Measurements from ENCODE around the gene PTH1R. TPM values are rescaled to one million over a fixed set of nuclear protein-coding genes. Genes with fewer than 3 reads are reported as not detected.

Gene PTH1R
- total RNA-seq, 2 donors from 2014 or later = 5.6 to 8.9 TPM

GRCh38 chr3:46921871-46922271, 44.4 kb downstream of the PTH1R start:
- Histone ChIP-seq H3K4me1 (ENCODE audit: control insufficient read depth in 1 of 2, low read depth in 2 of 2) (peaks cover 6 to 22% of the 10 kb centered on the region in 2 donors), H3K27ac (no peak overlapping the region), H3K4me3 (no peak overlapping the region), H3K9me3 (no peaks in the 10 kb centered on the region), H3K36me3 (peaks cover 53% of the 10 kb centered on the region), H3K27me3 (replicated peaks; ENCODE audit: insufficient read depth) (no peaks in the 10 kb centered on the region)
- DNase-seq (ENCODE audit: low spot score) (no peak), ATAC-seq (ENCODE audit: insufficient number of reproducible peaks, low FRiP score, low read depth) (no peak)
- no peak for TF ChIP-seq CTCF (IDR thresholded peaks at IDR 0.05)

- H3K4me3 ChIP-seq = no peak overlapping the region
- H3K9me3 ChIP-seq = no peaks in the 10 kb centered on the region
- H3K27ac ChIP-seq = no peak overlapping the region
- H3K27me3 ChIP-seq (replicated peaks; ENCODE audit: insufficient read depth) = no peaks in the 10 kb centered on the region
- ATAC-seq (ENCODE audit: insufficient number of reproducible peaks, low FRiP score, low read depth) (no peak), DNase-seq (ENCODE audit: low spot score) (no peak)
- no peak for TF ChIP-seq CTCF (IDR thresholded peaks at IDR 0.05)
- H3K36me3 ChIP-seq = peaks cover 50% of the 10 kb centered on the region
- H3K4me1 ChIP-seq (ENCODE audit: control insufficient read depth in 1 of 2, low read depth in 2 of 2) = peaks cover 7 to 26% of the 10 kb centered on the region in 2 donors
Observed at GRCh38 chr3:46922426-46922825, 44.9 kb downstream of the PTH1R start.

- no peak for ATAC-seq (ENCODE audit: insufficient number of reproducible peaks, low FRiP score, low read depth)
- Histone ChIP-seq H3K36me3 (peaks cover 50% of the 10 kb centered on the region), H3K4me3 (no peak overlapping the region), H3K27me3 (replicated peaks; ENCODE audit: insufficient read depth) (no peaks in the 10 kb centered on the region), H3K9me3 (no peaks in the 10 kb centered on the region), H3K27ac (no peak overlapping the region), H3K4me1 (ENCODE audit: control insufficient read depth in 1 of 2, low read depth in 2 of 2) (peaks cover 11 to 32% of the 10 kb centered on the region in 2 donors)
- no peak for TF ChIP-seq CTCF (IDR thresholded peaks at IDR 0.05)
- DNase-seq (ENCODE audit: low spot score) = no peak
Observed at GRCh38 chr3:46922871-46923558, 45.5 kb downstream of the PTH1R start.

DNA sequence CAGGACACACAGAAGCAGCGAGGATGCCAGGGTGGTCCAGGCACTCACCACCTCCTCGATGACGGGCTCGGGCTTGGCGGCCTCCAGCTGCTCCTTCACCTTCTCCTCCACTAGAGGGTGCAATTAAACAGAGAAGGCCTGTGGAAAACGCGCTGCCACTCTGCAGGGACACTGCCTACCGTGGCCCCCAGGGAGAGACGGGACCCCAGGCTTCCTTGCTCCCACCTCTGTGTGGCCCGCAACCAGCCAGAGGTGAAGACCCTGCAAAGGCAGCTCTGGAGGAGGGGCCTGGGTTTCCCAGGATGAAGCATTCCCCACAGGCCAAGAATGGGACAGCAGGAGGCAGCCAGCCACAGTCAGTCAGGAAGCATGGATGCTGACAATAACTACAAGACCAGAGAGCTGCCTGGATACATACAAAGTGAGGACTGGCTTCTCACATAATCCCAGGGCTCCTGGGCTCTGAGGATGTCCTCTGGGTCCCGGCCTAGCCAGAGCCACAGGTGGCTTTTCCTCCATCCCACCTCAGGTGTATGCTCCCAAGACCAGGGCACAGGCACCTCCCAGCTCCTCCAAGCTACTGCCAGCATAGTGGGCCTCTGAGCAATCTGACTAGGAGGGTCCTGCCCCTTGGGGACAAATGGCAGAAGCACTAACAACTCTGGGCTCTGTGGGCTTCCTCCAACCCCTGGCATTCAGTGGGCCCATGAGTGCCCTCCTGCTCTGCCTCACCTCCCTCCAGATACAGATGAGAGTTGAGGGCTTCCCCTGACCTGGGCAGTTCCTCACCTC, 46.2 kb downstream of the PTH1R start:
- Histone ChIP-seq H3K4me3 (no peak overlapping the region), H3K27ac (no peak overlapping the region), H3K9me3 (no peaks in the 10 kb centered on the region), H3K27me3 (replicated peaks; ENCODE audit: insufficient read depth) (no peaks in the 10 kb centered on the region), H3K4me1 (ENCODE audit: control insufficient read depth in 1 of 2, low read depth in 2 of 2) (peaks cover 13 to 40% of the 10 kb centered on the region in 2 donors), H3K36me3 (peaks cover 46% of the 10 kb centered on the region)
- DNase-seq (ENCODE audit: low spot score) (no peak), ATAC-seq (ENCODE audit: insufficient number of reproducible peaks, low FRiP score, low read depth) (no peak)
- TF ChIP-seq CTCF (IDR thresholded peaks at IDR 0.05) = peak; percentile 75

DNA sequence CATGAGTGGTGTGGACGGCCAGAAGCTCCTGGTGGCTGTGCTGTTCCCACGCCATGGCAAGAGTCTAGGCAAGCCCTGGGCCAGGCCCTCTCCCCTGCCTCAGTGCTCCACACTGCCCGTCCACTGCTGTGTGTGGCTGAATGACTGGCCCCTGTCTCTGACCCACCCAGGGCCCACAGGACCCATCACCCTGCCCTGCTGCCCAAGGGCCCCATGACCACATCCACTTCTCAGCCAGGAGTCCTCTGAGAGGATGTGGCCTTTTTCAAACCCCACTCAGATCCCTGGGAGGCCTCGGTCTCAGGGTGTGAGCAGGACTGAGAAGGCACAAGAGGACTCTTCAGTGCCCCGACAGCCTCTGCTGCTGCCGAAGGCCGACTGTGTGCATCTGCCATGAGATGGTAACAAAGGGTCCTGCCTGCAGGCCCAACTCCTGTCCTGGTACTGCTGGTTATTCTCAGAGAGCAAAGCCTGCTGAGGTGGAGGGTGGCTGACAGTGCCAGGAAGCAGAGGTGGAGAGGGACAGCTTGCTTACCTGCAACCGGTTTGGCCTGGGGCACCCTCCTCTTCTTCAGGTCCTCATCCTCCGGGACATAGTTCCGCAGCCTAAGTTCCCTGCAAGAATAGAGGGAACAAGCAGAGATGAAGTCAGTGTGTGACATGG, 47.5 kb downstream of the PTH1R start:
- Histone ChIP-seq H3K36me3 (peaks cover 43% of the 10 kb centered on the region), H3K4me1 (ENCODE audit: control insufficient read depth in 1 of 2, low read depth in 2 of 2) (peaks cover 23 to 53% of the 10 kb centered on the region in 2 donors), H3K27me3 (replicated peaks; ENCODE audit: insufficient read depth) (no peaks in the 10 kb centered on the region), H3K27ac (no peak overlapping the region), H3K9me3 (no peaks in the 10 kb centered on the region), H3K4me3 (no peak overlapping the region)
- ATAC-seq (ENCODE audit: insufficient number of reproducible peaks, low FRiP score, low read depth) = no peak
- no peak for TF ChIP-seq CTCF (IDR thresholded peaks at IDR 0.05)
- no peak for DNase-seq (ENCODE audit: low spot score)

Data from thoracic aorta (tissue), 2 donors.